ENCODE data around the gene SHC4. TPM values are rescaled to one million over a fixed set of nuclear protein-coding genes. Genes with fewer than 3 reads are reported as not detected.

The SHC4 gene
- polyA plus RNA-seq, 1 donor (not counting 4 experiments of a cell fraction or from before 2014, with no cell fraction given), result 0.94 TPM

GRCh38 chr15:48832648-48833047 is 131.1 kb downstream of the SHC4 start:
- no peak overlapping the region for H3K4me3 ChIP-seq (ENCODE audit: control insufficient read depth in 2 of 3, extremely low read depth in 1 of 3, insufficient read depth in 2 of 3, low read depth in 1 of 3, low read length in 3 of 3)
- H3K9ac ChIP-seq (ENCODE audit: control insufficient read depth, extremely low read depth, insufficient read depth, low read length), result no peak overlapping the region
- H3K27ac ChIP-seq (ENCODE audit: control insufficient read depth, insufficient read depth, low read length), result no peak overlapping the region
- DNase-seq (ENCODE audit: low read depth, low spot score) (no peak), FAIRE-seq (no peak)
- dilution Hi-C loops (cut with MboI; ENCODE audit: extremely low pct_ligation_motif_present, low sequenced_read_pairs), result no loop called here
- no peaks in the 10 kb centered on the region for H3K27me3 ChIP-seq (ENCODE audit: control insufficient read depth, extremely low read depth, insufficient read depth, low read length)
- no peaks in the 10 kb centered on the region for H4K20me1 ChIP-seq (ENCODE audit: control insufficient read depth, extremely low read depth, insufficient read depth, low read length)
- H3K4me1 ChIP-seq (ENCODE audit: control insufficient read depth, extremely low read depth, insufficient read depth, low read length), result peaks cover 4% of the 10 kb centered on the region
- TF ChIP-seq CTCF (optimal IDR thresholded peaks at IDR 0.05 in 1 of 3, IDR thresholded peaks at IDR 0.05 in 1 of 3, conservative IDR thresholded peaks at IDR 0.05 in 1 of 3; ENCODE audit: extremely low read depth in 1 of 3, insufficient read depth in 2 of 3, low read length in 3 of 3), result no peak
- TF ChIP-seq EZH2 (IDR thresholded peaks at IDR 0.05; ENCODE audit: low read length), result no peak
- H3K9me1 ChIP-seq (ENCODE audit: control insufficient read depth, extremely low read depth, insufficient read depth, low read length), result no peaks in the 10 kb centered on the region
- no peaks in the 10 kb centered on the region for H3K79me2 ChIP-seq (ENCODE audit: control insufficient read depth, insufficient read depth, low read length)
- H3K9me3 ChIP-seq (ENCODE audit: control insufficient read depth, low read depth, low read length), result no peaks in the 10 kb centered on the region
- H3K4me2 ChIP-seq (ENCODE audit: control insufficient read depth, extremely low read depth, insufficient read depth, low read depth, low read length), result no peak overlapping the region
- no peaks in the 10 kb centered on the region for H3K36me3 ChIP-seq (ENCODE audit: control insufficient read depth in 2 of 2, extremely low read depth in 1 of 2, insufficient read depth in 2 of 2, low read length in 2 of 2)
- H2AFZ ChIP-seq (ENCODE audit: control insufficient read depth, low read length), result no peak overlapping the region

GRCh38 chr15:48828906-48829305 is 134.8 kb downstream of the SHC4 start:
- Histone ChIP-seq H3K9ac (ENCODE audit: control insufficient read depth, extremely low read depth, insufficient read depth, low read length) (no peak overlapping the region), H3K27me3 (ENCODE audit: control insufficient read depth, extremely low read depth, insufficient read depth, low read length) (no peaks in the 10 kb centered on the region), H4K20me1 (ENCODE audit: control insufficient read depth, extremely low read depth, insufficient read depth, low read length) (no peaks in the 10 kb centered on the region), H3K4me2 (ENCODE audit: control insufficient read depth, extremely low read depth, insufficient read depth, low read depth, low read length) (no peak overlapping the region), H3K79me2 (ENCODE audit: control insufficient read depth, insufficient read depth, low read length) (no peaks in the 10 kb centered on the region), H3K9me1 (ENCODE audit: control insufficient read depth, extremely low read depth, insufficient read depth, low read length) (no peaks in the 10 kb centered on the region), H3K27ac (ENCODE audit: control insufficient read depth, insufficient read depth, low read length) (no peak overlapping the region), H3K36me3 (ENCODE audit: control insufficient read depth in 2 of 2, extremely low read depth in 1 of 2, insufficient read depth in 2 of 2, low read length in 2 of 2) (no peaks in the 10 kb centered on the region), H2AFZ (ENCODE audit: control insufficient read depth, low read length) (no peak overlapping the region), H3K4me1 (ENCODE audit: control insufficient read depth, extremely low read depth, insufficient read depth, low read length) (peaks cover 4% of the 10 kb centered on the region), H3K4me3 (ENCODE audit: control insufficient read depth in 2 of 3, extremely low read depth in 1 of 3, insufficient read depth in 2 of 3, low read depth in 1 of 3, low read length in 3 of 3) (no peak overlapping the region), H3K9me3 (ENCODE audit: control insufficient read depth, low read depth, low read length) (no peaks in the 10 kb centered on the region)
- TF ChIP-seq CTCF (optimal IDR thresholded peaks at IDR 0.05 in 1 of 3, IDR thresholded peaks at IDR 0.05 in 1 of 3, conservative IDR thresholded peaks at IDR 0.05 in 1 of 3; ENCODE audit: extremely low read depth in 1 of 3, insufficient read depth in 2 of 3, low read length in 3 of 3), result no peak
- TF ChIP-seq EZH2 (IDR thresholded peaks at IDR 0.05; ENCODE audit: low read length), result no peak
- no peak for DNase-seq (ENCODE audit: low read depth, low spot score)
- peak; percentile 69 for FAIRE-seq
- dilution Hi-C loops (cut with MboI; ENCODE audit: extremely low pct_ligation_motif_present, low sequenced_read_pairs), result no loop called here
